Measurements from ENCODE around the gene MT1X.

Gene MT1X

DNA sequence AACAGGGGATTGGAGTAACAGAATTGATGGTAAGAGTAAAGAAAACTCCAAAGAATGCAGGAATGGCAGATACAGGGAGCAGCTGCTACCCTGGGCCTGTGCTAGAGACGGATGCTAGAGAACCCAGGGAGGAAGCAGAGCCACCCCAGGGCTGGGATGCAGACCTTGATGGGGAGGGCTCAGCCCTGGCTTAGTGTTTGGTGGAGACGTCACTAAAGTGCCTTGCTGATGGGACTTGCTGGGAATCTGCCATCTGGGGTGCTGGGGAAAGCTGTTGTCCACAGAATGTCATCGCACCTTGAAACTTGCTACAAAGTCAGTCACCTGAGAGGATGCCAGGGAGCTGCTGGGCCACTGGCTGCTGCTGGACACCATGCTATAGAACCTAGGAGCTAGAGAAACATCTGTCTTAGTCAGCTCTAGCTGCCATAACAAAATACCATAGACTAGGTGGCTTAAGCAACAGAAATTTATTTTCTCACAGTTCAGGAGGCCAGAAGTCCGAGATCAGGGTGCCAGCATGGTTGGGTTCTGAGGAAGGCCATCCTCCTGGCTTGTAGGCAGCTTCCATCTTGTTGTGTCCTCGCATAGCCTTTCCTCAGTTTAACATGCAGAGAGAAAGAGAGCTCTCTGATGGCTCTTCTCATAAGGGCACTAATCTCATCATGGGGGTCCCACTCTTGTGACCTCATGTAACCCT is 15.3 kb downstream of the MT1X start:
- Histone ChIP-seq H3K79me2 (ENCODE audit: insufficient read depth, low read length) (no peaks in the 10 kb centered on the region), H3K27me3 (ENCODE audit: insufficient read depth, low read length, poor library complexity) (no peaks in the 10 kb centered on the region), H3K4me2 (ENCODE audit: insufficient read depth, low read length) (no peak overlapping the region), H3K9ac (ENCODE audit: low read depth, low read length) (no peak overlapping the region), H3K4me1 (ENCODE audit: insufficient read depth, low read length) (peaks cover 11% of the 10 kb centered on the region), H4K20me1 (ENCODE audit: insufficient read depth, low read length) (no peaks in the 10 kb centered on the region), H3K4me3 (ENCODE audit: low read depth in 1 of 2, low read length in 2 of 2) (no peak overlapping the region), H2AFZ (ENCODE audit: low read depth, low read length) (no peak overlapping the region), H3K36me3 (ENCODE audit: insufficient read depth, low read length) (no peaks in the 10 kb centered on the region), H3K27ac (ENCODE audit: low read length) (no peak overlapping the region), H3K9me3 (ENCODE audit: insufficient read depth, low read length, severe bottlenecking) (peaks cover 4% of the 10 kb centered on the region)
- DNase-seq (no peak), ATAC-seq (ENCODE audit: insufficient read depth, low read depth) (no peak)
- no peak for TF ChIP-seq EZH2 (IDR thresholded peaks at IDR 0.05; ENCODE audit: borderline replicate concordance, low read depth, low read length, severe bottlenecking)
- TF ChIP-seq, protein P1, sequence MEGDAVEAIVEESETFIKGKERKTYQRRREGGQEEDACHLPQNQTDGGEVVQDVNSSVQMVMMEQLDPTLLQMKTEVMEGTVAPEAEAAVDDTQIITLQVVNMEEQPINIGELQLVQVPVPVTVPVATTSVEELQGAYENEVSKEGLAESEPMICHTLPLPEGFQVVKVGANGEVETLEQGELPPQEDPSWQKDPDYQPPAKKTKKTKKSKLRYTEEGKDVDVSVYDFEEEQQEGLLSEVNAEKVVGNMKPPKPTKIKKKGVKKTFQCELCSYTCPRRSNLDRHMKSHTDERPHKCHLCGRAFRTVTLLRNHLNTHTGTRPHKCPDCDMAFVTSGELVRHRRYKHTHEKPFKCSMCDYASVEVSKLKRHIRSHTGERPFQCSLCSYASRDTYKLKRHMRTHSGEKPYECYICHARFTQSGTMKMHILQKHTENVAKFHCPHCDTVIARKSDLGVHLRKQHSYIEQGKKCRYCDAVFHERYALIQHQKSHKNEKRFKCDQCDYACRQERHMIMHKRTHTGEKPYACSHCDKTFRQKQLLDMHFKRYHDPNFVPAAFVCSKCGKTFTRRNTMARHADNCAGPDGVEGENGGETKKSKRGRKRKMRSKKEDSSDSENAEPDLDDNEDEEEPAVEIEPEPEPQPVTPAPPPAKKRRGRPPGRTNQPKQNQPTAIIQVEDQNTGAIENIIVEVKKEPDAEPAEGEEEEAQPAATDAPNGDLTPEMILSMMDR (IDR thresholded peaks at IDR 0.05; ENCODE audit: borderline replicate concordance, extremely low read depth, low read length, poor library complexity, severe bottlenecking) = no peak

DNA sequence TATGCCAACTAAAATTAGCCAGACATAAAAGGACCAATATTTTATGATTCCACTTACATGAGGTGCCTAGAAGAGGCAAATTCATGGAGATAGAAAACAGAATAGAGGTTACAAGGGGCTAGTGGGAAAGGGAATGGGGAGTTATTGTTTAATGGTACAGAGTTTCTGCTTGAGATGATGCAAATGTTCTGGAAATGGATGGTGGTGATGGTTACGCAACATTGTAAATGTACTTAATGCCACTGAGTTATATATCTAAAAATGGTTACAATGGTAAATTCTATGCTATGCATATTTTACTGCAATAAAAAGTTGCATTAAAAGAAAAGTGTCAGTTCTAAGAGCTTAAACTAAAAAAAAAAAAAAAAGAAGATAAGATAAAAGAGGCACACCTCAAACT is 17.9 kb downstream of the MT1X start:
- DNase-seq (no peak), ATAC-seq (ENCODE audit: insufficient read depth, low read depth) (no peak)
- H3K36me3 ChIP-seq (ENCODE audit: insufficient read depth, low read length) = no peaks in the 10 kb centered on the region
- no peak overlapping the region for H3K27ac ChIP-seq (ENCODE audit: low read length)
- no peak overlapping the region for H3K9ac ChIP-seq (ENCODE audit: low read depth, low read length)
- H3K79me2 ChIP-seq (ENCODE audit: insufficient read depth, low read length) = no peaks in the 10 kb centered on the region
- H2AFZ ChIP-seq (ENCODE audit: low read depth, low read length) = no peak overlapping the region
- no peaks in the 10 kb centered on the region for H4K20me1 ChIP-seq (ENCODE audit: insufficient read depth, low read length)
- TF ChIP-seq EZH2 (IDR thresholded peaks at IDR 0.05; ENCODE audit: borderline replicate concordance, low read depth, low read length, severe bottlenecking) = no peak
- TF ChIP-seq, protein P1 (IDR thresholded peaks at IDR 0.05; ENCODE audit: borderline replicate concordance, extremely low read depth, low read length, poor library complexity, severe bottlenecking) = no peak
- H3K9me3 ChIP-seq (ENCODE audit: insufficient read depth, low read length, severe bottlenecking) = peaks cover 4% of the 10 kb centered on the region
- no peak overlapping the region for H3K4me3 ChIP-seq (ENCODE audit: low read depth in 1 of 2, low read length in 2 of 2)
- H3K27me3 ChIP-seq (ENCODE audit: insufficient read depth, low read length, poor library complexity) = no peaks in the 10 kb centered on the region
- peaks cover 11% of the 10 kb centered on the region for H3K4me1 ChIP-seq (ENCODE audit: insufficient read depth, low read length)
- H3K4me2 ChIP-seq (ENCODE audit: insufficient read depth, low read length) = no peak overlapping the region

DNA sequence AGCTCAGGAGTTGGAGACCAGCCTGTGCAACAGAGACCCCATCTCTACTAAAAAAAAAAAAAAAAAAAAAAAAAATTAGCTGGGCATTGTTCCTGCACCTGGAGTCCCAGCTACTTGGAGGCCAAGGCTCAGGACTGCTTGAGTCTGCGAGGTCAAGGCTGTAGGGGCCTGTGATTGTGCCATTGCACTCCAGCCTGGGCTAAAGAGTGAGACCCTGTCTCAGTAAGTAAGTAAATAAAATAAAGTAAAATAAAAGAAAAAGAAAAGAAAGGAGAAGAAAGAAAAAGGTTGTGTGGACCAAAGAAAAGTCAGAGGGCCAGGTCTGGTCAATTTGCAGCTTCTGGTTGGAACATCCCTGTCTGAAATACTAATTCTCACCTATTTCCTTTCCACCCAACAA is 18.4 kb downstream of the MT1X start:
- no peaks in the 10 kb centered on the region for H3K36me3 ChIP-seq (ENCODE audit: insufficient read depth, low read length)
- H3K9me3 ChIP-seq (ENCODE audit: insufficient read depth, low read length, severe bottlenecking) = peaks cover 4% of the 10 kb centered on the region
- no peak for TF ChIP-seq EZH2 (IDR thresholded peaks at IDR 0.05; ENCODE audit: borderline replicate concordance, low read depth, low read length, severe bottlenecking)
- TF ChIP-seq, protein P1 (IDR thresholded peaks at IDR 0.05; ENCODE audit: borderline replicate concordance, extremely low read depth, low read length, poor library complexity, severe bottlenecking) = no peak
- H3K4me1 ChIP-seq (ENCODE audit: insufficient read depth, low read length) = peaks cover 11% of the 10 kb centered on the region
- no peak overlapping the region for H2AFZ ChIP-seq (ENCODE audit: low read depth, low read length)
- H3K9ac ChIP-seq (ENCODE audit: low read depth, low read length) = no peak overlapping the region
- no peak overlapping the region for H3K4me3 ChIP-seq (ENCODE audit: low read depth in 1 of 2, low read length in 2 of 2)
- no peak for ATAC-seq (ENCODE audit: insufficient read depth, low read depth)
- no peak for DNase-seq
- H3K79me2 ChIP-seq (ENCODE audit: insufficient read depth, low read length) = no peaks in the 10 kb centered on the region
- no peaks in the 10 kb centered on the region for H4K20me1 ChIP-seq (ENCODE audit: insufficient read depth, low read length)
- H3K4me2 ChIP-seq (ENCODE audit: insufficient read depth, low read length) = no peak overlapping the region
- H3K27ac ChIP-seq (ENCODE audit: low read length) = no peak overlapping the region
- no peaks in the 10 kb centered on the region for H3K27me3 ChIP-seq (ENCODE audit: insufficient read depth, low read length, poor library complexity)
